GM18868 (cell line): Measurements from ENCODE around the gene FOXRED1.
"Not testable (repeated sequence)": the region's sequence is repeated elsewhere in the genome, so short reads cannot be mapped to it uniquely, and the experiment has no call there.

Experiments
- ATAC-seq: cut with Tn5 transposase; IDR thresholded peaks from one replicate; pipeline ENCODE4 v1.9.1; 2021; ENCODE audit warnings: mild to moderate bottlenecking, moderate library complexity; ENCODE audit not compliant: unreplicated experiment

Gene FOXRED1

GRCh38 chr11:126277322-126277721 lies 8.4 kb downstream of the FOXRED1 start:
- ATAC-seq = no peak

- no peak for ATAC-seq
Observed at GRCh38 chr11:126277780-126278179, 8.8 kb downstream of the FOXRED1 start.

- ATAC-seq = no peak
Observed at GRCh38 chr11:126279191-126279590, 10.2 kb downstream of the FOXRED1 start.

- ATAC-seq = no peak
Observed at GRCh38 chr11:126280595-126280994, 11.6 kb downstream of the FOXRED1 start.

GRCh38 chr11:126281245-126281644 lies 12.3 kb downstream of the FOXRED1 start:
- no peak for ATAC-seq

- no peak for ATAC-seq
Observed at GRCh38 chr11:126281666-126282175, 12.8 kb downstream of the FOXRED1 start.

- peak; percentile 33 for ATAC-seq
Observed at GRCh38 chr11:126282361-126282735, 13.4 kb downstream of the FOXRED1 start.

GRCh38 chr11:126282736-126283591 lies 14.0 kb downstream of the FOXRED1 start, which contains the start of gene TIRAP:
TSS of gene TIRAP (plus strand) at chr11:126283093. CDS start at chr11:126290895, 7,802 bp downstream.
- ATAC-seq = peak; percentile 71

GRCh38 chr11:126284829-126285228 lies 15.9 kb downstream of the FOXRED1 start:
- peak; percentile 43 for ATAC-seq

- ATAC-seq = no peak
Observed at GRCh38 chr11:126288237-126288636, 19.3 kb downstream of the FOXRED1 start.

- ATAC-seq = no peak
Observed at GRCh38 chr11:126290887-126291286, 21.9 kb downstream of the FOXRED1 start.

- ATAC-seq = no peak
Observed at GRCh38 chr11:126293726-126294125, 24.8 kb downstream of the FOXRED1 start.

GRCh38 chr11:126297004-126297403 lies 28.1 kb downstream of the FOXRED1 start:
- no peak for ATAC-seq

GRCh38 chr11:126303623-126304456 lies 34.9 kb downstream of the FOXRED1 start, which contains the start of gene DCPS:
TSS of gene DCPS (plus strand) at chr11:126304060. CDS start at chr11:126304081, 21 bp downstream.
- peak; percentile 88 for ATAC-seq

- peak; percentile 41 for ATAC-seq
Observed at GRCh38 chr11:126304457-126305075, 35.6 kb downstream of the FOXRED1 start.

- ATAC-seq = peak; percentile 51
Observed at GRCh38 chr11:126305699-126306098, 36.7 kb downstream of the FOXRED1 start.

GRCh38 chr11:126307706-126308105 lies 38.8 kb downstream of the FOXRED1 start:
- ATAC-seq = no peak

GRCh38 chr11:126308271-126308671 lies 39.3 kb downstream of the FOXRED1 start:
- ATAC-seq = no peak

GRCh38 chr11:126308771-126309170 lies 39.8 kb downstream of the FOXRED1 start:
- ATAC-seq = not testable (repeated sequence)

- ATAC-seq = peak; percentile 26
Observed at GRCh38 chr11:126310200-126310991, 41.4 kb downstream of the FOXRED1 start.
